Body of pancreas (tissue), 4 donors: ENCODE data around the gene POU2AF2. TPM values are rescaled to one million over a fixed set of nuclear protein-coding genes. Genes with fewer than 3 reads are reported as not detected.

ENCODE experiments used
- ATAC-seq: fragments of 150-250 bp; one replicate; pipeline ENCODE4 v1.9.1; 2016
- DNase-seq, 4 donors: peaks; one replicate each; pipeline ENCODE4 v3.0.0-alpha.2; 2019
- H3K27ac ChIP-seq, 4 donors: fragments of 200-600 bp; sonication (generic); 1 replicate in 3 of 4; 2 replicates in 1 of 4; pipeline versions ENCODE4 v1.5.1 to v1.6.1; 2016 to 2019; ENCODE audit warnings: mild to moderate bottlenecking in 1 of 4, mixed read lengths in 1 of 4, moderate library complexity in 1 of 4
- H3K27me3 ChIP-seq, 2 donors: fragments of 200-600 bp; sonication (generic); one replicate each; pipeline ENCODE4 v1.6.0; 2016; ENCODE audit warnings: mild to moderate bottlenecking in 1 of 2
- H3K36me3 ChIP-seq, 2 donors: fragments of 200-600 bp; sonication (generic); replicated peaks in 1 of 2; 2 replicates each; pipeline ENCODE4 v1.5.1; 2016; ENCODE audit warnings: low read depth in 2 of 2; ENCODE audit not compliant: insufficient read depth in 1 of 2
- H3K4me1 ChIP-seq: fragments of 200-600 bp; sonication (generic); one replicate; pipeline ENCODE4 v1.6.0; 2016
- H3K4me3 ChIP-seq, 2 donors: fragments of 200-600 bp; sonication (generic); 1 replicate in 1 of 2; 2 replicates in 1 of 2; pipeline ENCODE4 v1.5.1; 2016 to 2019
- H3K9me3 ChIP-seq, 3 donors: fragments of 200-600 bp; sonication (generic); 1 replicate in 2 of 3; 2 replicates in 1 of 3; pipeline ENCODE4 v1.5.1; 2016
- POLR2A ChIP-seq, 3 donors: fragments of 450-650 bp; IDR thresholded peaks; one replicate each; pipeline ENCODE4 v1.6.1; 2016; ENCODE audit warnings: antibody characterized with exemption in 3 of 3, mild to moderate bottlenecking in 2 of 3
- WGBS, 2 donors: methylation state at CpG; one replicate each; pipeline ENCODE4 v1.1.5; 2017; 5-methylcytosine and 5-hydroxymethylcytosine counted together
- intact Hi-C: fragments of 100-400 bp; cut with DNase I; formaldehyde crosslinking; loops from one replicate; pipeline ENCODE4 v1.15.1; 2023
- total RNA-seq, 2 donors: library from RNA; depleted of rRNA; stranded (reverse); fragments of >200 nt; gene quantifications; one replicate each; pipeline ENCODE4 v1.1.0, GENCODE V29; 2016
- TF ChIP-seq, protein P1 (sequence below), 7 experiments: fragments of 450-650 bp in 4 of 7; fragments of 200-600 bp in 3 of 7; sonication (generic) in 3 of 7; IDR thresholded peaks; one replicate each; pipeline ENCODE4 v1.5.1; 2016 to 2019; ENCODE audit warnings: antibody characterized with exemption in 7 of 7

POU2AF2 gene
- total RNA-seq, 2 donors from 2014 or later = not detected

DNA sequence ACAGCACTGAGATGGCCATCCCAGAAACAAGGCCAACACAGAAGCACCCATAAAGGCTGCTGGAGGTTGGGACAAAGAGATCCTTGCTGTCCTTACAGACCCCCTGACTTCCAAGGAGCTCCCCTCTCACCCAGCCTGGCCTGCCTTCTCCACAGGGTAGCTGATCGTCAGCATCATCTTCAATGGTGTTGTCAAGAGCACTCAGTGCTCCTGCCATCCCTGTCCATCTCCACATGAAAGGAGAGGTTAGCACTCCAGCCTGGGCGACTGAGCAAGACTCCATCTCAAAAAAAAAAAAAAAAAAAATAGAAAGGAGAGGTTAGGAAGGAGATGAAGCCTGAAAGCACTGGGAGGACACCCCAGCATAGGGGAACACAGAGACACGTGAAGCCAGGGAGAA is 50.7 kb downstream of the POU2AF2 start:
- TF ChIP-seq POLR2A (IDR thresholded peaks at IDR 0.05) = no peak
- TF ChIP-seq, protein P1, sequence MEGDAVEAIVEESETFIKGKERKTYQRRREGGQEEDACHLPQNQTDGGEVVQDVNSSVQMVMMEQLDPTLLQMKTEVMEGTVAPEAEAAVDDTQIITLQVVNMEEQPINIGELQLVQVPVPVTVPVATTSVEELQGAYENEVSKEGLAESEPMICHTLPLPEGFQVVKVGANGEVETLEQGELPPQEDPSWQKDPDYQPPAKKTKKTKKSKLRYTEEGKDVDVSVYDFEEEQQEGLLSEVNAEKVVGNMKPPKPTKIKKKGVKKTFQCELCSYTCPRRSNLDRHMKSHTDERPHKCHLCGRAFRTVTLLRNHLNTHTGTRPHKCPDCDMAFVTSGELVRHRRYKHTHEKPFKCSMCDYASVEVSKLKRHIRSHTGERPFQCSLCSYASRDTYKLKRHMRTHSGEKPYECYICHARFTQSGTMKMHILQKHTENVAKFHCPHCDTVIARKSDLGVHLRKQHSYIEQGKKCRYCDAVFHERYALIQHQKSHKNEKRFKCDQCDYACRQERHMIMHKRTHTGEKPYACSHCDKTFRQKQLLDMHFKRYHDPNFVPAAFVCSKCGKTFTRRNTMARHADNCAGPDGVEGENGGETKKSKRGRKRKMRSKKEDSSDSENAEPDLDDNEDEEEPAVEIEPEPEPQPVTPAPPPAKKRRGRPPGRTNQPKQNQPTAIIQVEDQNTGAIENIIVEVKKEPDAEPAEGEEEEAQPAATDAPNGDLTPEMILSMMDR (IDR thresholded peaks at IDR 0.05) = no peak
- Histone ChIP-seq H3K27ac (no peak overlapping the region), H3K9me3 (no peaks in the 10 kb centered on the region), H3K27me3 (no peaks in the 10 kb centered on the region), H3K4me1 (peaks cover 22% of the 10 kb centered on the region), H3K36me3 (no peaks in the 10 kb centered on the region), H3K4me3 (no peak overlapping the region)
- WGBS, 2 donors = 92 to 95% methylated on average over 3 of the region's 3 CpGs
- intact Hi-C loops = loop anchor here (5.0 kb wide), 1 partner anchor 126 kb away; no protein-coding TSS in a partner anchor
- DNase-seq = no peak
- no peak for ATAC-seq

DNA sequence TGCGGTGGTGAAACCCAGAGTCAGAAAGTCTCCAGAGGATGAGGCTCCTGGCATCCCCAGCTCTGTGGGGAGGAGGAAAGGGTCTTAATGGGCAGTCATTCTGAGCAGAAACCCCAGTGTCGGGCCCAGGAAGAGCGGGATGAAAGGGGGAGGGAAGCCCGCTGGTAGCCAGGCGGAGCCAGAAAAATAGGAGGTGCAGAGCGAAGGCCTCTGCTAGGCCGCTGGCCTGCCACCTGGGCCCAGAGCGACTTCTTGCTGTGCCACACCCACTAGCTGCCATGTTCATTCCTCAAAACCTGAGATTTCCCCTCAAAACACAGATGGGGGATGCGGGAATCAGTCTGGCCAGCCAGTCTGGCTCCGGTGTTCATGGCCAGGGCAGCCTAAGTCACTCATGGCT is 52.2 kb downstream of the POU2AF2 start:
- H3K9me3 ChIP-seq = no peaks in the 10 kb centered on the region
- WGBS, 2 donors = 90 to 95% methylated on average over 10 of the region's 10 CpGs
- ATAC-seq (no peak), DNase-seq (no peak)
- H3K4me1 ChIP-seq = peaks cover 37% of the 10 kb centered on the region
- no peak overlapping the region for H3K27ac ChIP-seq
- no peaks in the 10 kb centered on the region for H3K27me3 ChIP-seq
- intact Hi-C loops = loop anchor here (5.0 kb wide), 1 partner anchor 125 kb away; no protein-coding TSS in a partner anchor
- H3K4me3 ChIP-seq = no peak overlapping the region
- H3K36me3 ChIP-seq = no peaks in the 10 kb centered on the region
- TF ChIP-seq POLR2A (IDR thresholded peaks at IDR 0.05) = no peak
- TF ChIP-seq, protein P1 (IDR thresholded peaks at IDR 0.05) = no peak

DNA sequence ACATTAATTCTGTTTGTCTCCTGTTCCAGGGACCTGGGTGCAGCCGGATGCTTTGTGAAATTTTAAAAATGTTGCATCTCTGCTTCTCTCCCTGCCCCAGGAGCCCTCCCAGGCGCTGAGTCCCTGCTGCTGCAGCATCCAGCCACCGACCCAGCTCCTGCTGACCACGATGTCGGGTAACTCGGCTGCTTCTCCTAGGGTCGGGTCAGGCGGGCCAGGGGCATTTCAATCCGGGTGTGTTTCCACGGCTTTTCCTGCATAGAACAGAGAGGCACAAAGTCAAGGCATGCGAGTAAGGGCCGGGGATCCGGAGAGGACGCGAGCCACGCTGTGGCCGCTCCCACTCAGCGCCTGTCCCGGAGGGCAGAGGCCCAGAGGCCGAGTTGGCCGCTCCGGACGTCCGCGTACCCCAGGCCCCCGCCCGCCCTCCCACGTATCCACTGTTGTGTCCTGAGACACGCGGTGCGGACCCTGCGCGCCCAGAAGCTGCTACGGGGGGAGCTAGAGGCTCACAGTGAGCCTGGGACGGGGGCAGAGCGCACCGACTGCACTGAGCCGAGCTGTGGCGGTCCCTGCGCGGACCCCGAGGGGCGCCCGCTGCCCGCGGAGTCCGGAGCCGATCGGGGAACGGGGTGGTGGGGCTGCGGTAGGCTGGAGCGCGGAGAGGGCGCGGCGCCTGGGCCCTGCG is 53.0 kb downstream of the POU2AF2 start, which contains the start of gene POU2AF3:
POU2AF3 (plus strand) TSS at position 134 of the 688 bp plus-strand sequence; CDS start at position 170, 36 bp downstream.
- Histone ChIP-seq H3K4me3 (peak within 1 kb of the TSS; percentile 51 to 63), H3K4me1 (peaks cover 45% of the 10 kb centered on the region), H3K9me3 (no peaks in the 10 kb centered on the region), H3K36me3 (no peaks in the 10 kb centered on the region), H3K27me3 (no peaks in the 10 kb centered on the region), H3K27ac (peak within 1 kb of the TSS; percentile 88 to 93 (median 90))
- ATAC-seq = peak; percentile 26
- no peak for DNase-seq
- intact Hi-C loops = loop anchor here (5.0 kb wide), 1 partner anchor 124 kb away; no protein-coding TSS in a partner anchor
- no peak for TF ChIP-seq POLR2A (IDR thresholded peaks at IDR 0.05)
- TF ChIP-seq, protein P1 (IDR thresholded peaks at IDR 0.05) = no peak
- WGBS, 2 donors = 6 to 20% methylated on average over 11 to 42 of the region's 57 CpGs

DNA sequence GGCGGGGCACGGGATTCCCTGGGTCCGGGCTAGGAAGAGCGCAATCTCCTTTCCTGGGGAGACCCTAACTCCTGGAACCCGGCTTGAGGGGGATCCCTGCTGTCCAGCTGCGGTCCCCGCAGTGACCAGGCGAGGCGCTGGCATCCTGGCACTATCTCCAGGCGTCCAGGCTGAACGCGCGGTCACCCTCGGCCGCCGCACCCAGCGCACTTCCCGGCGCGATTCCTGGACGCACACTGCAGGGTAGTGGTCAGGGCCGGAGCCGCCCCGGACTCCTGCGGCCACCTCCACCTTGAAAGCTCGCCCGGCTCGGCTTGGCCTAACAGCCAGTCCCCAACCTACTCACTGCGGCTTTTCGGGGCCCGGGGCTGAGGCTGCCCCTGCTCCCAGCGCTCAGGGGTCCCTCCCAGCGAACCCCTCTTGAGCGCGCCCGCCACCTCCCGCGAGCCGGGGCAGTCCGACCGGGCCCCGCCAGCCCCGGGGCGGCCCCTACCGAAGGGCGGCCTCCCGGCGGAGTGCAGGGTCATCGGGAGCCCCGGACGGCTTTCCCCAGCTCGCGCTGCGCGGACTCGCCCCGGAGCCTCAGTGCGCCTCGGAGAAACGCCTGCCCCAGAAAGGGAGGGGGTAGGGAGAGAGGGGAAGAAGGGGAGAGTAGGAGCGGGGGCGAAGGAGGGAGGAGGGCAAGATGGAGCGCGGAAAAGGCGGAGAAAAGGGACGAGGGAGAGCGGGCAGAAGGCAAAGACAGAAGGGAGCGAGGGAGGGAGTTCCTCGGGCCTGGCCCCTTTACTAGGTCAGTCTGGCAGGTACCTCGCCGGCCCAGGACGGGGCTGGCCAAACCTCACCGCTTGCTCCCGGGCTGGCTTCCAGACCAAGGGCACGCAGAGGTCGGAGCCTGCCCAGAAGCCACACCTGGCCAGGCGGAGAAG is 53.8 kb downstream of the POU2AF2 start:
- H3K4me1 ChIP-seq = peaks cover 50% of the 10 kb centered on the region
- H3K27me3 ChIP-seq = no peaks in the 10 kb centered on the region
- peak overlapping the region; percentile 51 to 63 for H3K4me3 ChIP-seq
- ATAC-seq (peak; percentile 84), DNase-seq (peak; percentile 77 to 84 (median 80))
- WGBS, 2 donors = 1% methylated on average over 18 to 77 of the region's 77 CpGs
- TF ChIP-seq POLR2A (IDR thresholded peaks at IDR 0.05) = peak; percentile 42 to 74 (median 72)
- TF ChIP-seq, protein P1 (IDR thresholded peaks at IDR 0.05) = peak; percentile 42 to 87 (median 75)
- intact Hi-C loops = loop anchor here (5.0 kb wide), 1 partner anchor 123 kb away; no protein-coding TSS in a partner anchor
- H3K36me3 ChIP-seq = no peaks in the 10 kb centered on the region
- H3K9me3 ChIP-seq = no peaks in the 10 kb centered on the region
- H3K27ac ChIP-seq = peak overlapping the region; percentile 88 to 93 (median 90)
